ENCODE data around the gene FRMD4A. TPM values are rescaled to one million over a fixed set of nuclear protein-coding genes. Genes with fewer than 3 reads are reported as not detected.

FRMD4A gene
- total RNA-seq, 1 experiment from 2014 or later, result 7.0 TPM

- Mint-ChIP-seq H3K27me3 (ENCODE audit: unreplicated experiment) (no peaks in the 10 kb centered on the region), H3K9me3 (ENCODE audit: low read depth, unreplicated experiment) (no peaks in the 10 kb centered on the region), H3K4me1 (ENCODE audit: low read depth, unreplicated experiment) (peaks cover 6% of the 10 kb centered on the region), H3K36me3 (ENCODE audit: insufficient read depth, unreplicated experiment) (no peaks in the 10 kb centered on the region), H3K27ac (ENCODE audit: unreplicated experiment) (no peak overlapping the region), H3K4me3 (ENCODE audit: low read depth, unreplicated experiment) (no peak overlapping the region)
- CTCF ChIA-PET, result interaction anchor here (0.5 kb wide), 1 partner anchor 471 kb away, joined by 3 read pairs; no protein-coding TSS in a partner anchor
- BruUV-seq (replicated peaks), result no TSS peak
- no peak for TF ChIP-seq CTCF (IDR thresholded peaks at IDR 0.05; ENCODE audit: unreplicated experiment)
- intact Hi-C loops (cut with micrococcal nuclease; ENCODE audit: unreplicated experiment), result no loop called here
- DNase-seq, result no peak
Measured at GRCh38 chr10:14089556-14090292, 241.0 kb downstream of the FRMD4A start.

GRCh38 chr10:14087566-14087965 lies 243.2 kb downstream of the FRMD4A start:
- H3K36me3 Mint-ChIP-seq (ENCODE audit: insufficient read depth, unreplicated experiment), result no peaks in the 10 kb centered on the region
- no peaks in the 10 kb centered on the region for H3K27me3 Mint-ChIP-seq (ENCODE audit: unreplicated experiment)
- peaks cover 12% of the 10 kb centered on the region for H3K4me1 Mint-ChIP-seq (ENCODE audit: low read depth, unreplicated experiment)
- H3K9me3 Mint-ChIP-seq (ENCODE audit: low read depth, unreplicated experiment), result no peaks in the 10 kb centered on the region
- intact Hi-C loops (cut with micrococcal nuclease; ENCODE audit: unreplicated experiment), result no loop called here
- no peak for TF ChIP-seq CTCF (IDR thresholded peaks at IDR 0.05; ENCODE audit: unreplicated experiment)
- no peak overlapping the region for H3K4me3 Mint-ChIP-seq (ENCODE audit: low read depth, unreplicated experiment)
- no peak for DNase-seq
- no peak overlapping the region for H3K27ac Mint-ChIP-seq (ENCODE audit: unreplicated experiment)
- CTCF ChIA-PET, result no interaction called here
- BruUV-seq (replicated peaks), result no TSS peak

- DNase-seq, result no peak
- H3K36me3 Mint-ChIP-seq (ENCODE audit: insufficient read depth, unreplicated experiment), result no peaks in the 10 kb centered on the region
- TF ChIP-seq CTCF (IDR thresholded peaks at IDR 0.05; ENCODE audit: unreplicated experiment), result no peak
- no TSS peak for BruUV-seq (replicated peaks)
- no peaks in the 10 kb centered on the region for H3K9me3 Mint-ChIP-seq (ENCODE audit: low read depth, unreplicated experiment)
- CTCF ChIA-PET, result no interaction called here
- no peak overlapping the region for H3K4me3 Mint-ChIP-seq (ENCODE audit: low read depth, unreplicated experiment)
- H3K4me1 Mint-ChIP-seq (ENCODE audit: low read depth, unreplicated experiment), result peaks cover 12% of the 10 kb centered on the region
- no peak overlapping the region for H3K27ac Mint-ChIP-seq (ENCODE audit: unreplicated experiment)
- intact Hi-C loops (cut with micrococcal nuclease; ENCODE audit: unreplicated experiment), result no loop called here
- H3K27me3 Mint-ChIP-seq (ENCODE audit: unreplicated experiment), result no peaks in the 10 kb centered on the region
Measured at GRCh38 chr10:14086596-14086995, 244.1 kb downstream of the FRMD4A start.

GRCh38 chr10:14084875-14085274 lies 245.8 kb downstream of the FRMD4A start:
- no peak for DNase-seq
- TF ChIP-seq CTCF (IDR thresholded peaks at IDR 0.05; ENCODE audit: unreplicated experiment), result no peak
- intact Hi-C loops (cut with micrococcal nuclease; ENCODE audit: unreplicated experiment), result no loop called here
- Mint-ChIP-seq H3K27me3 (ENCODE audit: unreplicated experiment) (peaks cover 9% of the 10 kb centered on the region), H3K4me1 (ENCODE audit: low read depth, unreplicated experiment) (peaks cover 12% of the 10 kb centered on the region), H3K9me3 (ENCODE audit: low read depth, unreplicated experiment) (no peaks in the 10 kb centered on the region), H3K27ac (ENCODE audit: unreplicated experiment) (no peak overlapping the region), H3K36me3 (ENCODE audit: insufficient read depth, unreplicated experiment) (no peaks in the 10 kb centered on the region), H3K4me3 (ENCODE audit: low read depth, unreplicated experiment) (no peak overlapping the region)
- CTCF ChIA-PET, result interaction anchor here (0.6 kb wide), 1 partner anchor 498 kb away, joined by 5 read pairs; no protein-coding TSS in a partner anchor
- no TSS peak for BruUV-seq (replicated peaks)
